OCI-LY1 (cell line): ENCODE results near the gene VPS11.

ENCODE experiments used
- CTCF ChIP-seq: fragments of 200-600 bp; sonication (generic), shearing (Covaris generic); IDR thresholded peaks from 2 replicates; pipeline ENCODE4 v1.5.1; 2017; ENCODE audit warnings: mild to moderate bottlenecking, antibody characterized with exemption, low read length, moderate library complexity, mixed read lengths
- EZH2 ChIP-seq: fragments of 200-600 bp; sonication (generic), shearing (Covaris generic); IDR thresholded peaks from 2 replicates; pipeline ENCODE4 v1.8.0; 2017; ENCODE audit warnings: borderline replicate concordance, mixed run types, mild to moderate bottlenecking, antibody characterized with exemption, low read length, moderate library complexity, mixed read lengths

GRCh38 chr11:119049081-119049480 lies 18.5 kb upstream of the VPS11 start:
- TF ChIP-seq CTCF = no peak
- no peak for TF ChIP-seq EZH2
